CD4-positive, CD25-positive, alpha-beta regulatory T cell (primary cell): ENCODE data around the gene COX11. TPM values are rescaled to one million over a fixed set of nuclear protein-coding genes. Genes with fewer than 3 reads are reported as not detected.

Experiments used
- ATAC-seq, 2 donors: fragments of 150-1000 bp; cut with Tn5 transposase; one replicate each; pipeline ENCODE4 v1.10.0; 2021; ENCODE audit warnings: low read depth in 2 of 2, moderate number of reproducible peaks in 2 of 2, moderate library complexity in 1 of 2
- DNase-seq, 3 donors: peaks; one replicate each; pipeline versions ENCODE4 v3.0.0 to v3.0.0-alpha.2; 2012 to 2022; ENCODE audit warnings: mixed read lengths in 1 of 3
- H3K27ac ChIP-seq: one replicate; pipeline ENCODE4 v1.7.0; 2013; ENCODE audit warnings: mild to moderate bottlenecking, low read length; ENCODE audit not compliant: insufficient read depth, poor library complexity, severe bottlenecking
- H3K27me3 ChIP-seq: one replicate; pipeline ENCODE4 v1.7.0; 2013; ENCODE audit warnings: low read length; ENCODE audit not compliant: control insufficient read depth, insufficient read depth
- H3K36me3 ChIP-seq: one replicate; pipeline ENCODE4 v1.7.0; 2013; ENCODE audit warnings: mild to moderate bottlenecking, low read length, moderate library complexity; ENCODE audit not compliant: control insufficient read depth, insufficient read depth
- H3K4me1 ChIP-seq: 2 replicates; pipeline ENCODE4 v1.7.0; 2013; ENCODE audit warnings: mild to moderate bottlenecking, low read length; ENCODE audit not compliant: insufficient read depth, control insufficient read depth, poor library complexity, severe bottlenecking
- H3K4me3 ChIP-seq: one replicate; pipeline ENCODE4 v1.7.0; 2013; ENCODE audit warnings: low read depth, mild to moderate bottlenecking, low read length, moderate library complexity
- H3K9me3 ChIP-seq, 2 experiments: 1 replicate in 1 of 2; 2 replicates in 1 of 2; pipeline ENCODE4 v1.7.0; 2013; ENCODE audit warnings: low read length in 2 of 2, mild to moderate bottlenecking in 1 of 2, moderate library complexity in 1 of 2; ENCODE audit not compliant: control insufficient read depth in 2 of 2
- H3K27ac Mint-ChIP-seq, 3 donors: one replicate each; pipeline ENCODE4 v1.8.0; 2020 to 2022; ENCODE audit warnings: mild to moderate bottlenecking in 3 of 3, mixed read lengths in 3 of 3, moderate library complexity in 2 of 3
- H3K27me3 Mint-ChIP-seq: one replicate; pipeline ENCODE4 v1.8.0; 2022; ENCODE audit warnings: mild to moderate bottlenecking, mixed read lengths
- H3K36me3 Mint-ChIP-seq: one replicate; pipeline ENCODE4 v1.8.0; 2020; ENCODE audit warnings: mixed read lengths
- H3K4me1 Mint-ChIP-seq, 4 donors: one replicate each; pipeline ENCODE4 v1.8.0; 2020 to 2022; ENCODE audit warnings: mixed read lengths in 4 of 4, mild to moderate bottlenecking in 1 of 4
- H3K4me3 Mint-ChIP-seq, 4 donors: one replicate each; pipeline ENCODE4 v1.8.0; 2020 to 2022; ENCODE audit warnings: mild to moderate bottlenecking in 4 of 4, mixed read lengths in 4 of 4, moderate library complexity in 3 of 4
- H3K9me3 Mint-ChIP-seq, 7 donors: one replicate each; pipeline ENCODE4 v1.8.0; 2020 to 2022; ENCODE audit warnings: mixed read lengths in 7 of 7, mild to moderate bottlenecking in 3 of 7, moderate library complexity in 2 of 7
- polyA plus RNA-seq, 4 donors: library from polyadenylated mRNA; unstranded; fragments of 300-500 nt; fragmentation: Illumina TruSeq; gene quantifications; one replicate each; pipeline ENCODE4 v1.2.3, GENCODE V29; 2021
- total RNA-seq: library from RNA; stranded (reverse); gene quantifications from one replicate; pipeline ENCODE4 v1.2.3, GENCODE V29; 2022

COX11 gene
- total and polyA plus RNA-seq, 5 donors from 2014 or later: 36.6 to 66.2 (median 62.2) TPM

DNA sequence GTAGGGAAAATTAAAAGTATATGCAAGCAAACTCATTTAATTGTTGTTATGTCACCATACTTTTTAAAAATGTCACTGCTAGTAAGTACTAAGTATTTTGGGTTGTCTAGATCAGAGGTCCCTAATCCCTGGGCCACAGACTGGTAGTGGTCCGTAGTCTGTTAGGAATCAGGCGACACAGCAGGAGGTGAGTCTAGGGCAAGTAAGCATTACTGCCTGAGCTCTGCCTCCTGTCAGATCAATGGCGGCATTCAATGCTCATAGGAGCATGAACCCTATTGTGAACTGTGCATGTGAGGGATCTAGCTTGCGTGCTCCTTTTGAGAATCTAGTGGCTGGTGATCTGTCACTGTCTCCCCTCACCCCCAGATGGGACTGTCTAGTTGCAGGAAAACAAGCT, 21.7 kb upstream of the COX11 start:
- H3K9me3 Mint-ChIP-seq: no peaks in the 10 kb centered on the region
- DNase-seq: no peak
- H3K9me3 ChIP-seq: no peaks in the 10 kb centered on the region
- no peaks in the 10 kb centered on the region for H3K4me1 ChIP-seq
- H3K27ac Mint-ChIP-seq: no peak overlapping the region
- no peaks in the 10 kb centered on the region for H3K36me3 Mint-ChIP-seq
- ATAC-seq: no peak
- no peaks in the 10 kb centered on the region for H3K27me3 ChIP-seq
- no peaks in the 10 kb centered on the region for H3K27me3 Mint-ChIP-seq
- no peak overlapping the region for H3K4me3 Mint-ChIP-seq
- H3K4me1 Mint-ChIP-seq: peaks cover 0 to 5% (median 2%) of the 10 kb centered on the region in 4 donors
- H3K27ac ChIP-seq: no peak overlapping the region
- H3K36me3 ChIP-seq: no peaks in the 10 kb centered on the region
- H3K4me3 ChIP-seq: no peak overlapping the region

DNA sequence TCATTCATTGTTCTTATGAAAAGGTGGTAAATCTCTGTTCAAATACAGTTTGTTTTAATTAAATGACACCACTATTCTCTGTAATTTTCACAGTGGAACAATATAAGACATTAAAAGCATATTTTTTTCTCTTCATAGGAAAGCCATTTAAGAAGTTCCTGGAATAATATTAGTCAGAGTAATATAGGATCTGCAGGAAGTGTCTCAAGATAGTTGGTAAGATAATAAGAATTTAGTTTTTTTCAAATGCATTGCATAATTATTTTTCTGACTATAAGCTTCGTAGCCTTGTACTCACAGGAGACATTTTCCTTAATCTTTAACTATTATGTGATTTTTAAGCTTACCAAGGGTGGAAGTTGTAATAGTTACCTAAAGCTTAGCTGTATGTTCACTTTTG, 17.0 kb upstream of the COX11 start:
- H3K4me3 ChIP-seq: no peak overlapping the region
- H3K4me1 ChIP-seq: no peaks in the 10 kb centered on the region
- Mint-ChIP-seq H3K36me3 (no peaks in the 10 kb centered on the region), H3K27ac (peak overlapping the region in 1 of 3 donors; percentile 25), H3K27me3 (no peaks in the 10 kb centered on the region), H3K4me1 (peaks cover 0 to 7% (median 2%) of the 10 kb centered on the region in 4 donors), H3K4me3 (no peak overlapping the region), H3K9me3 (no peaks in the 10 kb centered on the region)
- no peak for ATAC-seq
- H3K27me3 ChIP-seq: no peaks in the 10 kb centered on the region
- no peaks in the 10 kb centered on the region for H3K9me3 ChIP-seq
- H3K36me3 ChIP-seq: no peaks in the 10 kb centered on the region
- H3K27ac ChIP-seq: no peak overlapping the region
- DNase-seq: no peak

DNA sequence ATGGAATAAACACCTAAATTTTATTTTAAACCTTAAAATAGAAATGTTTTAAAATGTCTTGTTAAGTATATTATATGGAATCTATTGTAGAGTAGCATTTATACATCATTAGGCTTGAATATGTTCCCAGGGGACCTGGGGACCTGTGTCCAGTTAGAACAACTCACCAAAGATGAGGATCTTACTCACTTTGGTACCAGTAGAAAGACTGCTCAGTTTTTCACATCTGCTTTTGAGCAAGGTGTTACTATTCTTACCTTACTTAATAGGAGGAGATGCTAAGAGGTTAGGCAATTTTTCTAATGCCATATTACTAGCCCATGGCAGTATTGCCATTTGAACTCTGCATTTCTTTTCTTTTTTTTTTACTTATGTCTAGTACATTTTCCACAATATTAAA, 14.8 kb upstream of the COX11 start:
- DNase-seq (no peak), ATAC-seq (no peak)
- no peaks in the 10 kb centered on the region for H3K27me3 ChIP-seq
- H3K4me1 ChIP-seq: no peaks in the 10 kb centered on the region
- H3K4me3 ChIP-seq: no peak overlapping the region
- Mint-ChIP-seq H3K36me3 (no peaks in the 10 kb centered on the region), H3K9me3 (peaks cover 0 to 3% (median 0%) of the 10 kb centered on the region in 7 donors), H3K4me1 (peaks cover 0 to 18% (median 2%) of the 10 kb centered on the region in 4 donors), H3K27me3 (no peaks in the 10 kb centered on the region), H3K4me3 (no peak overlapping the region), H3K27ac (no peak overlapping the region)
- no peak overlapping the region for H3K27ac ChIP-seq
- no peaks in the 10 kb centered on the region for H3K9me3 ChIP-seq
- H3K36me3 ChIP-seq: no peaks in the 10 kb centered on the region

DNA sequence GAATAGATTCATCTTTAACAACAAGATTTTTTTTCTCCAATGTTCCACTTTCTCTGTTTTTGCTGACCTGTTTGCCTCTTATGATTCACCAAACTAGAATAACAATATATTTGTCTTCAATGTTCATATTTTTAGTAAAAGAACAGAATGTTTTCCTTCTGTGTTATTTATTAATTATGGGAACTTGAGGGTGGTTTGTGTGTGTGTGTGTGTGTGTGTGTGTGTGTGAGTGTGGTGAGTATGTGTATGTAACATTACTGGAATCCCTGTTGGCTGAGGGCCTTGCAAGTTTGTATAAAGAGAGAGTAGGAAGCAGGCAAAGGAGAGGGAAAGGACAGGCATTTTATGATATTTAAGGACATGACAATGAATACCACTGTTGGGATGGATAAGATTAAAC, 13.9 kb upstream of the COX11 start:
- Histone ChIP-seq H3K36me3 (no peaks in the 10 kb centered on the region), H3K4me3 (no peak overlapping the region), H3K9me3 (no peaks in the 10 kb centered on the region), H3K27me3 (no peaks in the 10 kb centered on the region), H3K4me1 (no peaks in the 10 kb centered on the region), H3K27ac (no peak overlapping the region)
- ATAC-seq (no peak), DNase-seq (no peak)
- Mint-ChIP-seq H3K4me3 (no peak overlapping the region), H3K27ac (no peak overlapping the region), H3K27me3 (no peaks in the 10 kb centered on the region), H3K9me3 (peaks cover 0 to 3% (median 0%) of the 10 kb centered on the region in 7 donors), H3K36me3 (no peaks in the 10 kb centered on the region), H3K4me1 (peaks cover 0 to 26% (median 2%) of the 10 kb centered on the region in 4 donors)

DNA sequence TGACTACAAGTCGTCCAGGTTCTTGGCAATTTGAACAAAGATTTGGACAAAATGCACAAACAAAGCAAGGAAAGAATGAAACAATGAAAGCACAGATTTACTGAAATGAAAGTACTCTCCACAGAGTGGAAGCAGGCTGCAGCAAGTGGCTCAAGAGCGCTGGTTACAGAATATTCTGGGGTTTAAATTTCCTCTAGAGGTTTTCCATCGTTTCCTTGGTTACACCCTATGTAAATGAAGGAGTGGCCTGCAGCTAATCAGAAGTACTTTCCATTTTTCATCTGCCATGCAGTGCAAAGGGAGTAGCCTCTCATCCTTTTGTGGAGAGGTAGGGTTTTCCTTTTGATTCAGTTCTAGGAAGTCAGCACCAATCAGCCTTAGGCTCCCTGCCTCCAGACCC, 11.9 kb upstream of the COX11 start:
- H3K36me3 ChIP-seq: no peaks in the 10 kb centered on the region
- peaks cover 4% of the 10 kb centered on the region for H3K36me3 Mint-ChIP-seq
- H3K27me3 Mint-ChIP-seq: no peaks in the 10 kb centered on the region
- no peak overlapping the region for H3K27ac ChIP-seq
- ATAC-seq (no peak), DNase-seq (no peak)
- H3K9me3 Mint-ChIP-seq: peaks cover 0 to 3% (median 0%) of the 10 kb centered on the region in 7 donors
- H3K27ac Mint-ChIP-seq: no peak overlapping the region
- H3K4me1 Mint-ChIP-seq: peaks cover 0 to 41% (median 9%) of the 10 kb centered on the region in 4 donors
- no peaks in the 10 kb centered on the region for H3K27me3 ChIP-seq
- no peaks in the 10 kb centered on the region for H3K4me1 ChIP-seq
- no peaks in the 10 kb centered on the region for H3K9me3 ChIP-seq
- no peak overlapping the region for H3K4me3 Mint-ChIP-seq
- H3K4me3 ChIP-seq: no peak overlapping the region

DNA sequence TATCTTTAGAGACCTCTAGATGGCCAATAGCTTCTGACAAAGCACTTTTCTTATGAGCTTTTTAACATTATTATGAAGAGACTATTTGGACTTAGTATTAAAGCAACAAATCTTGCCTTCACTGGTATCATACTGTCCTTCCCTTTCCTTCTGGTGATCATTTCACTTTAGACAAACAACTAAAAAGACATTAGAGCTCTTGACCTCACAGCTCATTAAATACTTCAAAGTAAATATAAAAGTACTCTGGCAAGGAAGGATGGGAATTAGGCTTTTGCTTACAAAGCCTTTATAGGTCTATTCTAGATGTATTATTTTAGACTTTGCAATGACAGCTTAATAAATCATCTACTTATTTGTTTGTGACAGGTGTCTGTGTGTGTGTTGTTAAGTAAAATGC, 11.2 kb upstream of the COX11 start:
- DNase-seq: no peak
- ATAC-seq: no peak
- H3K4me1 Mint-ChIP-seq: peaks cover 0 to 42% (median 10%) of the 10 kb centered on the region in 4 donors

DNA sequence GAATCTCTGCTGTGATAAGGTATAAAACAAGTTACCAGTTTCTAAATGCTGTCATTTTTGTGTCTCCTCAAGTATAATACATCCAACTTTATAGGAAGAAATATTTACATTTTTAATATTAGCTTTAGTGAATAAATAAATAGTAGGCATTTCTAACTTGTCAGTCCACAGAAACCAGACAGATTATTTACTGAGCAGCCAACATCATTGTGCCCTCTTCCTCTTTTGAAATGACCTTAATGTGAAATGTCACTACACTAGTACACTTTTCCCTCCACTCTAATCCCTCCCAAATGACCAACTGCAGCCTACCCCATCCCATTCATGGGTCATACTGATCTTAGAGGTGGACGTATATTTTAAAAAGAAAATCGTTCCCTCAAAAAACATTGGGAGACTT, 9.3 kb upstream of the COX11 start:
- Histone ChIP-seq H3K9me3 (no peaks in the 10 kb centered on the region), H3K27me3 (no peaks in the 10 kb centered on the region), H3K27ac (no peak overlapping the region), H3K4me3 (no peak overlapping the region), H3K4me1 (no peaks in the 10 kb centered on the region), H3K36me3 (no peaks in the 10 kb centered on the region)
- Mint-ChIP-seq H3K4me1 (peaks cover 0 to 36% (median 12%) of the 10 kb centered on the region in 4 donors), H3K27me3 (no peaks in the 10 kb centered on the region), H3K9me3 (peaks cover 0 to 3% (median 0%) of the 10 kb centered on the region in 7 donors), H3K27ac (peak overlapping the region in 1 of 3 donors; percentile 20), H3K36me3 (peaks cover 4% of the 10 kb centered on the region), H3K4me3 (no peak overlapping the region)
- ATAC-seq: no peak
- no peak for DNase-seq

More for the DNA sequence above, 11.2 kb upstream of the COX11 start:
- Mint-ChIP-seq H3K4me3 (no peak overlapping the region), H3K9me3 (peaks cover 0 to 3% (median 0%) of the 10 kb centered on the region in 7 donors), H3K36me3 (peaks cover 4% of the 10 kb centered on the region), H3K27me3 (no peaks in the 10 kb centered on the region), H3K27ac (no peak overlapping the region)
- Histone ChIP-seq H3K27me3 (no peaks in the 10 kb centered on the region), H3K4me3 (no peak overlapping the region), H3K4me1 (no peaks in the 10 kb centered on the region), H3K36me3 (no peaks in the 10 kb centered on the region), H3K9me3 (no peaks in the 10 kb centered on the region), H3K27ac (no peak overlapping the region)

DNA sequence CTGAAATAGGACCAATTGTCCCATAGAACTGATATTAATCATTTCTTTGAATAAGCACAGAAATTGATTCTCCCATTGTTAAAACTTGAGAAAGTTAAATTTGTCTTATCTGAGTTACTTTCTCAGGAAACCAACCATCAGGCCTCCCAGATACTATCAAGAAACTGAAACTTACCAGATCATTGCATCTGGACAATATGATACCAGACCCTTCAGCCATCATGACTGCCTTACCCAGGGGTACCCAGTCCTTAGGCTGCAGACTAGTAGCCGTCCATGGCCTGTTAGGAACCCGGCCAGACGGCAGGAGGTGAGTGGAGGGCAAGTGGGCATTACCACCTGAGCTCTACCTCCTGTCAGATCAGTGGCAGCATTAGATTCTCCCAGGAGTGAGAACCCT, 7.9 kb upstream of the COX11 start:
- peaks cover 0 to 3% (median 0%) of the 10 kb centered on the region in 7 donors for H3K9me3 Mint-ChIP-seq
- H3K4me1 Mint-ChIP-seq: peaks cover 0 to 35% (median 13%) of the 10 kb centered on the region in 4 donors
- Histone ChIP-seq H3K27me3 (no peaks in the 10 kb centered on the region), H3K4me1 (no peaks in the 10 kb centered on the region), H3K27ac (no peak overlapping the region), H3K36me3 (no peaks in the 10 kb centered on the region), H3K4me3 (no peak overlapping the region), H3K9me3 (no peaks in the 10 kb centered on the region)
- no peak for ATAC-seq
- peaks cover 4% of the 10 kb centered on the region for H3K36me3 Mint-ChIP-seq
- H3K27me3 Mint-ChIP-seq: no peaks in the 10 kb centered on the region
- no peak for DNase-seq
- H3K4me3 Mint-ChIP-seq: no peak overlapping the region
- no peak overlapping the region for H3K27ac Mint-ChIP-seq
